GM21825 (cell line): ENCODE measurements around the gene P2RY14.
A peak's percentile ranks its signal among the peaks of the same experiment; 100 is the strongest.

Experiments used
- ATAC-seq: cut with Tn5 transposase; IDR thresholded peaks from one replicate; pipeline ENCODE4 v1.9.1; 2021; ENCODE audit warnings: mild to moderate bottlenecking, moderate library complexity; ENCODE audit not compliant: unreplicated experiment

Gene P2RY14

GRCh38 chr3:151216641-151217607 lies 61.4 kb downstream of the P2RY14 start:
- no peak for ATAC-seq

GRCh38 chr3:151214459-151214858 lies 63.9 kb downstream of the P2RY14 start:
- no peak for ATAC-seq

GRCh38 chr3:151213881-151214280 lies 64.5 kb downstream of the P2RY14 start:
- no peak for ATAC-seq

- no peak for ATAC-seq
Observed at GRCh38 chr3:151213151-151213550, 65.2 kb downstream of the P2RY14 start.

- ATAC-seq: peak; percentile 66
Observed at GRCh38 chr3:151210676-151211381, 67.5 kb downstream of the P2RY14 start.

GRCh38 chr3:151209654-151210053 lies 68.7 kb downstream of the P2RY14 start:
- no peak for ATAC-seq

GRCh38 chr3:151206201-151206600 lies 72.1 kb downstream of the P2RY14 start:
- ATAC-seq: no peak

GRCh38 chr3:151205482-151205881 lies 72.9 kb downstream of the P2RY14 start:
- no peak for ATAC-seq

GRCh38 chr3:151204530-151205402 lies 73.6 kb downstream of the P2RY14 start:
- ATAC-seq: no peak

- peak; percentile 90 for ATAC-seq
Observed at GRCh38 chr3:151203051-151203420, 75.3 kb downstream of the P2RY14 start, which contains the start of gene GPR171. TSS of gene GPR171 (minus strand) at chr3:151203216. CDS start at chr3:151199386, 3,830 bp downstream.

GRCh38 chr3:151201051-151201730 lies 77.2 kb downstream of the P2RY14 start:
- ATAC-seq: no peak

GRCh38 chr3:151200586-151200985 lies 77.8 kb downstream of the P2RY14 start:
- ATAC-seq: no peak

GRCh38 chr3:151199554-151200438 lies 78.5 kb downstream of the P2RY14 start:
- no peak for ATAC-seq

- ATAC-seq: no peak
Observed at GRCh38 chr3:151198849-151199248, 79.5 kb downstream of the P2RY14 start.

- ATAC-seq: no peak
Observed at GRCh38 chr3:151197981-151198767, 80.2 kb downstream of the P2RY14 start.

GRCh38 chr3:151197228-151197627 lies 81.1 kb downstream of the P2RY14 start:
- ATAC-seq: no peak

GRCh38 chr3:151196434-151196833 lies 81.9 kb downstream of the P2RY14 start:
- ATAC-seq: no peak

GRCh38 chr3:151195826-151196225 lies 82.5 kb downstream of the P2RY14 start:
- ATAC-seq: no peak

GRCh38 chr3:151192545-151192944 lies 85.8 kb downstream of the P2RY14 start:
- no peak for ATAC-seq
